Hepatocyte (in vitro differentiated cells): Measurements from ENCODE around the gene SERPINB3. TPM values are rescaled to one million over a fixed set of nuclear protein-coding genes. Genes with fewer than 3 reads are reported as not detected.
"Not testable (repeated sequence)": the region's sequence is repeated elsewhere in the genome, so short reads cannot be mapped to it uniquely, and the experiment has no call there.

Experiments used
- DNase-seq: peaks from one replicate; pipeline ENCODE4 v3.0.0-alpha.2; 2016; ENCODE audit warnings: low spot score
- H2AFZ ChIP-seq: fragments of 200-600 bp; sonication (generic); 2 replicates; pipeline ENCODE4 v1.6.0; 2016; ENCODE audit warnings: antibody characterized with exemption, mild to moderate bottlenecking
- H3K27ac ChIP-seq: fragments of 200-600 bp; sonication (generic); 2 replicates; pipeline ENCODE4 v1.5.1; 2016; ENCODE audit warnings: mild to moderate bottlenecking
- H3K27me3 ChIP-seq: fragments of 200-600 bp; sonication (generic); 2 replicates; pipeline ENCODE4 v1.6.1; 2016
- H3K36me3 ChIP-seq: fragments of 200-600 bp; sonication (generic); replicated peaks from 2 replicates; pipeline ENCODE4 v1.5.1; 2016; ENCODE audit warnings: low read depth; ENCODE audit not compliant: insufficient read depth
- H3K4me1 ChIP-seq: fragments of 200-600 bp; sonication (generic); 2 replicates; pipeline ENCODE4 v1.5.1; 2016; ENCODE audit warnings: mild to moderate bottlenecking, moderate library complexity; ENCODE audit not compliant: insufficient read depth
- H3K4me2 ChIP-seq: fragments of 200-600 bp; sonication (generic); 2 replicates; pipeline ENCODE4 v1.6.0; 2016
- H3K4me3 ChIP-seq: fragments of 200-600 bp; sonication (generic); 2 replicates; pipeline ENCODE4 v1.5.1; 2016; ENCODE audit warnings: mild to moderate bottlenecking
- H3K79me2 ChIP-seq: fragments of 200-600 bp; sonication (generic); 2 replicates; pipeline ENCODE4 v1.6.0; 2017; ENCODE audit warnings: mild to moderate bottlenecking
- H3K9me2 ChIP-seq: fragments of 200-600 bp; sonication (generic); replicated peaks from 2 replicates; pipeline ENCODE4 v1.6.0; 2017; ENCODE audit warnings: mild to moderate bottlenecking; ENCODE audit not compliant: insufficient read depth
- H3K9me3 ChIP-seq: fragments of 200-600 bp; sonication (generic); 2 replicates; pipeline ENCODE4 v1.5.1; 2016; ENCODE audit warnings: low read depth, mild to moderate bottlenecking
- H4K20me1 ChIP-seq: fragments of 200-600 bp; sonication (generic); 2 replicates; pipeline ENCODE4 v1.6.0; 2016; ENCODE audit warnings: mild to moderate bottlenecking; ENCODE audit not compliant: insufficient read depth, poor library complexity, severe bottlenecking
- CTCF ChIP-seq: fragments of 200-600 bp; sonication (generic); IDR thresholded peaks from 2 replicates; pipeline ENCODE4 v1.5.1; 2016; ENCODE audit warnings: antibody characterized with exemption, mild to moderate bottlenecking; ENCODE audit not compliant: poor library complexity
- EZH2 ChIP-seq: fragments of 200-600 bp; sonication (generic); IDR thresholded peaks from 2 replicates; pipeline ENCODE4 v1.6.1; 2016; ENCODE audit warnings: antibody characterized with exemption, mild to moderate bottlenecking, borderline replicate concordance
- EZH2phosphoT487 ChIP-seq: fragments of 200-600 bp; sonication (generic); IDR thresholded peaks from one replicate; pipeline ENCODE4 v1.6.1; 2018; ENCODE audit warnings: antibody characterized with exemption, mild to moderate bottlenecking, low read depth, moderate library complexity; ENCODE audit not compliant: unreplicated experiment, severe bottlenecking
- WGBS: methylation state at CpG from one replicate; pipeline ENCODE4 v1.1.6; 2016; ENCODE audit warnings: low lambda C conversion rate; ENCODE audit errors: missing lambda C conversion rate; 5-methylcytosine and 5-hydroxymethylcytosine counted together
- polyA plus RNA-seq: library from polyadenylated mRNA; unstranded; fragments of >200 nt; fragmentation: Nextera tagmentation; extraction: Ambion mirVana; gene quantifications from 2 replicates; pipeline ENCODE4 v1.2.1, GENCODE V29; 2016
- total RNA-seq: library from RNA; depleted of rRNA; stranded (reverse); fragments of >200 nt; gene quantifications from 2 replicates; pipeline ENCODE4 v1.2.3, GENCODE V29; 2014

SERPINB3 gene
- total RNA-seq (0.17 TPM in 1 of 2 replicates, not detected in the other), polyA plus RNA-seq (not detected in 2 replicates)

- not testable (repeated sequence) for H3K4me3 ChIP-seq, H3K9me3 ChIP-seq, H3K4me1 ChIP-seq, H3K27ac ChIP-seq, H3K9me2 ChIP-seq, H4K20me1 ChIP-seq, H3K4me2 ChIP-seq, H2AFZ ChIP-seq, H3K27me3 ChIP-seq, H3K36me3 ChIP-seq, H3K79me2 ChIP-seq, DNase-seq
- 66% methylated on average over 2 of the region's 3 CpGs for WGBS
Measured at GRCh38 chr18:63661750-63662149, at the start of gene SERPINB3. SERPINB3 (minus strand) TSS chr18:63661893; CDS start chr18:63661216, 677 bp downstream.

GRCh38 chr18:63708650-63709049 lies 47.0 kb upstream of the SERPINB3 start:
- H4K20me1 ChIP-seq = no peaks in the 10 kb centered on the region
- H3K9me2 ChIP-seq = no peaks in the 10 kb centered on the region
- no peaks in the 10 kb centered on the region for H3K36me3 ChIP-seq
- DNase-seq = no peak
- no peaks in the 10 kb centered on the region for H3K4me1 ChIP-seq
- 87% methylated on average over 3 of the region's 3 CpGs for WGBS
- H2AFZ ChIP-seq = no peak overlapping the region
- TF ChIP-seq EZH2phosphoT487 (no peak), CTCF (no peak), EZH2 (no peak)
- no peak overlapping the region for H3K4me2 ChIP-seq
- no peaks in the 10 kb centered on the region for H3K9me3 ChIP-seq
- no peaks in the 10 kb centered on the region for H3K27me3 ChIP-seq
- H3K79me2 ChIP-seq = no peaks in the 10 kb centered on the region
- H3K4me3 ChIP-seq = no peak overlapping the region
- no peak overlapping the region for H3K27ac ChIP-seq

- 88% methylated on average over 1 of the region's 1 CpG for WGBS
- H4K20me1 ChIP-seq = no peaks in the 10 kb centered on the region
- H3K9me3 ChIP-seq = no peaks in the 10 kb centered on the region
- no peak overlapping the region for H3K27ac ChIP-seq
- H3K4me1 ChIP-seq = no peaks in the 10 kb centered on the region
- DNase-seq = no peak
- no peaks in the 10 kb centered on the region for H3K9me2 ChIP-seq
- TF ChIP-seq EZH2phosphoT487 (no peak), CTCF (no peak), EZH2 (no peak)
- no peaks in the 10 kb centered on the region for H3K27me3 ChIP-seq
- no peaks in the 10 kb centered on the region for H3K36me3 ChIP-seq
- H3K79me2 ChIP-seq = no peaks in the 10 kb centered on the region
- H2AFZ ChIP-seq = no peak overlapping the region
- no peak overlapping the region for H3K4me2 ChIP-seq
- H3K4me3 ChIP-seq = no peak overlapping the region
Measured at GRCh38 chr18:63707816-63708215, 46.1 kb upstream of the SERPINB3 start.

GRCh38 chr18:63705401-63705800 lies 43.7 kb upstream of the SERPINB3 start:
- Histone ChIP-seq H3K4me2 (no peak overlapping the region), H3K4me3 (no peak overlapping the region), H2AFZ (no peak overlapping the region), H3K79me2 (no peaks in the 10 kb centered on the region), H3K27ac (no peak overlapping the region), H3K27me3 (no peaks in the 10 kb centered on the region), H4K20me1 (no peaks in the 10 kb centered on the region), H3K36me3 (no peaks in the 10 kb centered on the region), H3K9me2 (no peaks in the 10 kb centered on the region), H3K4me1 (no peaks in the 10 kb centered on the region), H3K9me3 (no peaks in the 10 kb centered on the region)
- no peak for TF ChIP-seq CTCF
- no peak for DNase-seq
- 70% methylated on average over 2 of the region's 2 CpGs for WGBS
